HG03139 (cell line): ENCODE measurements around the gene PLEKHF1.

Experiments
- ATAC-seq: cut with Tn5 transposase; IDR thresholded peaks from one replicate; pipeline ENCODE4 v1.9.1; 2021; ENCODE audit not compliant: unreplicated experiment

Gene PLEKHF1

GRCh38 chr19:29634423-29635130 lies 30.7 kb upstream of the PLEKHF1 start:
- no peak for ATAC-seq

- ATAC-seq = no peak
These were observed 29.3 kb upstream of the PLEKHF1 start for GRCh38 chr19:29635963-29636362.

- ATAC-seq = no peak
These were observed 28.5 kb upstream of the PLEKHF1 start for GRCh38 chr19:29636553-29637360.

GRCh38 chr19:29639086-29639485 lies 26.2 kb upstream of the PLEKHF1 start:
- ATAC-seq = no peak

- no peak for ATAC-seq
These were observed 25.0 kb upstream of the PLEKHF1 start for GRCh38 chr19:29640231-29640630.

GRCh38 chr19:29641597-29641996 lies 23.7 kb upstream of the PLEKHF1 start:
- ATAC-seq = no peak

GRCh38 chr19:29643361-29643935 lies 21.8 kb upstream of the PLEKHF1 start:
- no peak for ATAC-seq

GRCh38 chr19:29644210-29644609 lies 21.1 kb upstream of the PLEKHF1 start:
- no peak for ATAC-seq

GRCh38 chr19:29645491-29645867 lies 19.8 kb upstream of the PLEKHF1 start:
- no peak for ATAC-seq

GRCh38 chr19:29645911-29646310 lies 19.4 kb upstream of the PLEKHF1 start:
- no peak for ATAC-seq

GRCh38 chr19:29650772-29651387 lies 14.4 kb upstream of the PLEKHF1 start:
- no peak for ATAC-seq

GRCh38 chr19:29651622-29652394 lies 13.5 kb upstream of the PLEKHF1 start:
- no peak for ATAC-seq

- no peak for ATAC-seq
These were observed 11.9 kb upstream of the PLEKHF1 start for GRCh38 chr19:29653398-29653797.

- no peak for ATAC-seq
These were observed 9.5 kb upstream of the PLEKHF1 start for GRCh38 chr19:29655648-29656335.

GRCh38 chr19:29658221-29658991 lies 6.9 kb upstream of the PLEKHF1 start:
- no peak for ATAC-seq

- no peak for ATAC-seq
These were observed 4.4 kb upstream of the PLEKHF1 start for GRCh38 chr19:29660835-29661234.

- no peak for ATAC-seq
These were observed 3.0 kb upstream of the PLEKHF1 start for GRCh38 chr19:29662278-29662603.

- ATAC-seq = no peak
These were observed 2.5 kb upstream of the PLEKHF1 start for GRCh38 chr19:29662604-29663404.
